GM18909 (cell line): Measurements from ENCODE around the gene TAF4.

Source experiments
- ATAC-seq: cut with Tn5 transposase; IDR thresholded peaks from one replicate; pipeline ENCODE4 v1.9.1; 2021; ENCODE audit warnings: mild to moderate bottlenecking; ENCODE audit not compliant: unreplicated experiment, poor library complexity

Gene TAF4

GRCh38 chr20:61926253-61926613, 139.4 kb downstream of the TAF4 start:
- no peak for ATAC-seq

GRCh38 chr20:61925555-61926252, 140.0 kb downstream of the TAF4 start:
- ATAC-seq, result no peak

GRCh38 chr20:61924858-61925554, 140.7 kb downstream of the TAF4 start:
- no peak for ATAC-seq
